Urothelium cell line (cell line): ENCODE measurements around the gene PSAPL1.
A peak's percentile ranks its signal among the peaks of the same experiment; 100 is the strongest.

ENCODE experiments used
- DNase-seq: peaks from one replicate; pipeline ENCODE4 v3.0.0; 2011; ENCODE audit warnings: low spot score, mixed read lengths
- FAIRE-seq: peaks from 2 replicates; lab custom pipeline; 2011; peaks lifted over from hg19 to GRCh38; lab: Jason Lieb, UNC

Gene PSAPL1, protein sequence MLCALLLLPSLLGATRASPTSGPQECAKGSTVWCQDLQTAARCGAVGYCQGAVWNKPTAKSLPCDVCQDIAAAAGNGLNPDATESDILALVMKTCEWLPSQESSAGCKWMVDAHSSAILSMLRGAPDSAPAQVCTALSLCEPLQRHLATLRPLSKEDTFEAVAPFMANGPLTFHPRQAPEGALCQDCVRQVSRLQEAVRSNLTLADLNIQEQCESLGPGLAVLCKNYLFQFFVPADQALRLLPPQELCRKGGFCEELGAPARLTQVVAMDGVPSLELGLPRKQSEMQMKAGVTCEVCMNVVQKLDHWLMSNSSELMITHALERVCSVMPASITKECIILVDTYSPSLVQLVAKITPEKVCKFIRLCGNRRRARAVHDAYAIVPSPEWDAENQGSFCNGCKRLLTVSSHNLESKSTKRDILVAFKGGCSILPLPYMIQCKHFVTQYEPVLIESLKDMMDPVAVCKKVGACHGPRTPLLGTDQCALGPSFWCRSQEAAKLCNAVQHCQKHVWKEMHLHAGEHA

DNA sequence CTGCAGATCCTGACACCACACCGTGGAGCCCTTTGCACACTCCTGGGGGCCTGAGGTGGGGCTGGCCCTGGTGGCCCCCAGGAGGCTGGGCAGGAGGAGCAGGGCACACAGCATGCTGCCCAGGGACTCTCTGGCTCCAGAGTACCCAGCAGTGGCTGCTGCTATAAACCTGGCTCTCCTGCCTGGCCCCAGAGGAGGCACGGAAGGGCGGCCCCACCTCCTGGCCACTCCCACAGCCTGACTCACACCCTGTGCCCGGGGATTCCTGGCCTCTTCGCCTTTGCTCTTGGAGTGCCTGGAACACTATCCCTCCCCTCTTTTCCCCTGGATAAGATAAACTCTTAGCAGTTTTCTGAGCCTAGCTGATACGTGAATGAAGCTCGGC lies at the start of gene PSAPL1:
Gene PSAPL1 (minus strand): TSS at position 165 of the 385 bp plus-strand sequence. CDS start 51 bp downstream, at position 114.
- peak; percentile 88 for DNase-seq
- FAIRE-seq, result no peak

DNA sequence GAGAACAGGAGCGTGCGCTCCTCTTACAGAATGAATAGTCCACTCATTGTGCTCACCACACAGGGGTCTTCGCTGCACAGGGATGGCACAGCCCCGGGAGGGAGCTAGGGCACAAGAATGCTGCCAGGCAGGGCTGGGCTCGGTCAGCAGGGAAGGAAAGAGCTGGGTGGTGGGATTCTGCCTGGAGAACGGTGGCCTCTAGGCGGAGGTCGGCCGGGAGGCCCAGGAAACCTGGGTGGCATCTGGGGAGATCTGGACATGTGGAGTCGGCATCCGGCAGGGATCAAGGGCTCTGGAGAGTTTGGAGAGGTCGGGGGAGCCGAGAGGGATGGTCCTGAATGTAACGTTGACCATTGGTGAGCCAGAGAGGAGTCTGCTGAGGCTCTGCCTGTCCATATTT lies 46.5 kb upstream of the PSAPL1 start:
- FAIRE-seq, result no peak
- DNase-seq, result no peak

DNA sequence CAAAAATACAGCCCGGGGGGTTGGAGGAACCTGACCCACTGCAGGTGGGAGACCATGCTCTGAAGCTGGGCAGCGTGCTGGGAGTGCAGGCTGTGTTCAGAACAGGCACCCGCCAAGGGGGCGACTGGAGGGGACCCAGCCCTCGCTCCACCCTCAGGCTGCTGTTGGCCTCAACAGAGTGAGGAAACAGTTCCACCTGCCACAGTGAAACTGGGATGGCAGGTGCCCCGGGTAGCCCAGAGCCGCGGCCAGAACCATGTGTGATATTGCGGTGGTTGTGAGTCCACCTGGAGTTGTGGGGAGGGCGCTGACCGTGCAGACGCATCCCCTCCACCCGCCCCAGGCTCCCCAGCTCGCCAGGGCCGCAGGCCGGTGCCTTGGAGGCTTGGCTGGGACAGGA lies 45.7 kb upstream of the PSAPL1 start:
- FAIRE-seq (no peak), DNase-seq (no peak)

DNA sequence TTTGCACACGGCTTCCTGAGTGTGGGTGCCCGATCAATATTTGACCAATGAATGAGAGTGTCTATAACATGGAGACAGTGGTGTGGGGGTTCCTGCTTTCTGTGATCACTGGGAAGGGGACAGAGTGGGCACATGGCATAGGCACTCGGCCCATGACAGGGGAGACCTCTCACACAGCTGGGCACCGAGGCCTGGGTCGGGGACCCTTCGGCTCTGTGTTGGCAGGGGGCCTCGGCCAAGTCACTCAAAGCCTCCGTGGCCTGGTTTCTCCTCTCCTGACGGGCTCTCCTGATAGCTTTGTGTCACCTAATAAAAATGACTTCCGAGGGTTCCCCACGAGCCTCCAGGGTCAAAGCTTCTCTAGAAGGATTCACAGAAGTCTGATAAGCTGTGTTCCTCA lies 43.9 kb upstream of the PSAPL1 start:
- FAIRE-seq (no peak), DNase-seq (no peak)

DNA sequence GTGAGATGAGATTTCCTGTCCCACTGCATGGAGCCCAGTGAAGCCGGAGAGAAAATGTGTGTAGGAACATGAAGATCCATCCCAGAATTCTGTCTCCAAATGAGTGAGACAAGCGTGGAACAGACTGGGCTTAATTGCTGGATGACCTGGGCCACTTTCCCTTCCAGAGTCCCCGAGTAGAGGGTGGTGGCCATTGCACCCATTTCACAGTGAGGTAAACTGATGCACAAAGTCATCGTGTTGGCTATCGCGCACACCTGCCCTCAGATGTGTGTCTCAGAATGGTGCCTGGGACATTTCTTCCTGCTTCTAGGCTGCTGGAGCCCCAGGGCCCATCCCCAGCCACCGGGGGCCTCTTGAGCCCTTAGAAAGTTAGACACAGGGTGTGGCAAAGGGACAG lies 43.0 kb upstream of the PSAPL1 start:
- DNase-seq (no peak), FAIRE-seq (no peak)

DNA sequence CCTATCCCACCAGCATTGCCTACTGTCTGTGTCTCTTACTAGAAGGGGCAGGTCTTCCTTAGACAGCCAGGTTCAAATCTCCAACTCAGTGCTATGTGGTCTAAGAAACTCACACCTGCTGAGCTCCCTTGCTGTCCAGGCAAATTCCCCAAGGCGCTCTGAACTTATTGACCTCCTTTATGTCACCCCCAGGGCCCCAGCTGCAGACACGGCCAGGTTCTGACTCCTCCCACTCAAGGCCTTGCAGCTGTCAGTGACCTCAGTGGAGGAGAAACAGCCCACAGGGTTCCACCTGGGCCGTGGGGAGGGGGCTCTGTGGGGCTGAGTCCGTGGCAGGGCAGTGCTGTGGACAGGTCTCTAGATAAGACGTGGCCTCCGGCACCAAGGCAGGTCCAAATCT lies 42.1 kb upstream of the PSAPL1 start:
- FAIRE-seq, result no peak
- DNase-seq, result no peak

DNA sequence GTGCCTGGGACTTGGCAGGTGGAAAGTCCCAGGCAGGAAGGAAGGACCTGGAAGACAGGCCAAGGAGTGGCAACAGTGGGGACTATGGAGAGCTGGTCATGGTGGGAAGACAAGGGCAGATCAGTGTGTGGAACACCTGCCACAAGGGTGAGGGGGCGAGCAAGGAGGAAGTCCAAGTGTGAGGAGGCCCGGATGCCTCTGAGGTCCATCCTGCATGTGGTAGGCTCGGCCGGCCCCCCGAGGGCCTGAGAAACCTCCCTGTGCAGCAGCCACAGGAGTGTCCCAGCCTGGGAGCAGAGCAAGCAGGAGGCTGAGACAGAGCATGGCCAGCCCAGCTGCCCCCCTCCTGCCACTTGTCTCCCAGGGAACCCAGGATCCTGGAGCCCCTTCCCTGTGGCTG lies 40.5 kb upstream of the PSAPL1 start:
- no peak for FAIRE-seq
- DNase-seq, result no peak

DNA sequence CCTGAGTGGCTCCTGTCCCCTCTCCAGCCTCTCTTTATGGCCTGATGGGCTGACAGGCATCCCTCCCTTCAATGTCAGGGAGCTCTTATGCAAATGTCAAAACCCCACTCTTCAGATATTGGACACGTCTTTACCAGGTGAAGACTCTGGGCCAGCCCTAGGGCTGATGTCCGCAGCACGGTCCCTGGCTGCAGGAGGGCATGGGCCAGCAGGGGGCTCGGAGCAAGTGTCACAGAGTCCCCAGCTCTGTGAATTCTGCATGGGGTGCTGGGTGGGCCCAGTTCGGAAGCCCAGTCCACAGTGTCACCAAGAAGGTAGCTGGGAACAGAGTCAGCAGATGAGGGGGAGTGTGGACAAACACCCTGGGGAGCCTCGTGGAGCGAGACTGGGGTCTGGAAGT lies 39.6 kb upstream of the PSAPL1 start:
- no peak for FAIRE-seq
- DNase-seq, result no peak

DNA sequence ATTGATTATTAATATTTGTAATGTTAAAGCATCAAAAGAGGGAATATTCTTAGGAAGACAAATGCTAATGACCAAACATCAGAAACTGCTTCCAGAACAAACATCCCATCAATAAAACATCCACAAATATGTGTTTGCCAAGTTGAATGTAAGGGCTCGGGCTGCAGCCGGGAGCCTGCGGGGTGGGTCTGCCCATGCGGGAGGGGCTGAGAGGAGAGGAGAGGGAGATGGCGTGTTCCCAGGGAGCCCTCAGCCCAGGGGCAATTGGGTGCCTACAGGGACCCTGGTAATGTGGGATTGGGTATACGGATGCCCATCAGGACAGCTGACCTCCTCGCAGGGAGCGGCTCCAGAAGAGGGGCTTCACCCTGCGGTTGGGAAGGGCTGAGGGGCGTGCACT lies 38.4 kb upstream of the PSAPL1 start:
- DNase-seq, result no peak
- FAIRE-seq, result no peak

DNA sequence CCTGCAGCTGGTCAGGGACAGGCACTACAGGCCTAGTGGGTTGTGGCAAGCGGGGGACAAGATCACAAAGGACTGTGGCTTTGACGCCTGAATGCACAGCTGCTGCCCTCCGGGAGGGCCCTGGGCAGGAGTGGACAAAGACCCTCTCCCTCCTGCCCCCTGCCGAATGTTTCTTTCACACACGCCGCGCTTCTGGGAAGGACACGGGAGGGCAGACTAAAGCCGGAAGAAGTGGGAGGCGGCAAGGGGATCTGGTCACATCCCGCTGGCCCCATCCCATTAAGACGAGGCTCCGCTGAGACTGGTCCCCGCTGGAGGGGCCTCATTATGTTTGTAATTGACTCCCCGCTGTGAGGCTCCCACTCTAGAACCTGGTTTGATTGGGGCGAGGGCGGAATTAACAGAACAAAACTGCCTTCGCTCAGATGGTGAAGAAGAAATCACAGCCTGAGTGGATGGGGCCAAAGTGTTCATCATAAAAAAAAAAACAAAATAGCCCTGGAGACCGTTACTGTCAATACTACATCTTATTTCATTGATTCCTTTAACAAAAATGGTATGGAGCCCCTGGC lies 37.8 kb upstream of the PSAPL1 start:
- FAIRE-seq (no peak), DNase-seq (no peak)

DNA sequence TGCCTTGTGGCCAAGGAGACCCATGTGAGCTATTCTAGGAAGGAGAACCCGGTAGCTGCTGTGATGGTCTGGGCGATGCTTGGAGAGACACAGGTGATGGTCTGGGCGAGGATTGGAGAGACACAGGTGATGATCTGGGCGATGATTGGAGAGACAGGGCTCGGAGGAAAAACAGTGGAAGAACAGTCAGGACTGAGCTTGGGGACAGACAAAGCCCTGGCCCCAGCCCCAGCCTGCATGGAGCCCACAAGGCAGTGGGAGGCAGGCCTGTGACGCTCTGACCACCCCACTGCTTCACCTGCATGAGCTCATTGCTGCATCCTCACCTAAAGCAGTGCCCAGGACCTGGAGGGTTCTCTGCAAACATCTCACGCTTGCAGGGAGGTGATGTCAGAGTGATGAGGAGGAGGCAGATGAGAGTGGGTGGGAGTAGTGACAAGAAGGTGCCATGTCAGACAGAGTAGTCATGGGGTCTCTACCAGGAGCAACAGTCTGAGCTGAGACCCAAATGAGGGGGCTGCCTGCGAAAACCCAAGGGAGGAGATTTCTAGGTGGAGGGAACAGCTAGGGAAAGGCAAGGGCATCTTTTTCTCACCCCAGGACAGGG lies 35.9 kb upstream of the PSAPL1 start:
- FAIRE-seq (no peak), DNase-seq (no peak)

DNA sequence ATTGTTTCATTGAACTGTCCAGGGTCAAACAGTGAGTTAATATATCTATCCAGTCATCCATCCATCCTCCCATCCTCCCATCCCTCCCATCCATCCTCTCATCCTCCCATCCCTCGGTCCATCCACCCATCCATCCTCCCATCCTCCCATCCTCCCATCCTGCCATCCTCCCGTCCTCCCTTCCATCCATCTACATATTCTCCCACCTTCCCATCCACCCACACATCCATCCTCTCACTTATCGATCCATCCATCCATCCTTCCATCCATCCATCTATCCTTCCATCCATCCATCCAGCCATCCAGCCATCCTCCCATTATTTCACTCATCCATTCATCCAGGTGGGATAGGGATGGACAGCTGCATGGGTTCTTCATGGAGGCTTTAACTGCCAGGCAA lies 35.4 kb upstream of the PSAPL1 start:
- DNase-seq (no peak), FAIRE-seq (no peak)

DNA sequence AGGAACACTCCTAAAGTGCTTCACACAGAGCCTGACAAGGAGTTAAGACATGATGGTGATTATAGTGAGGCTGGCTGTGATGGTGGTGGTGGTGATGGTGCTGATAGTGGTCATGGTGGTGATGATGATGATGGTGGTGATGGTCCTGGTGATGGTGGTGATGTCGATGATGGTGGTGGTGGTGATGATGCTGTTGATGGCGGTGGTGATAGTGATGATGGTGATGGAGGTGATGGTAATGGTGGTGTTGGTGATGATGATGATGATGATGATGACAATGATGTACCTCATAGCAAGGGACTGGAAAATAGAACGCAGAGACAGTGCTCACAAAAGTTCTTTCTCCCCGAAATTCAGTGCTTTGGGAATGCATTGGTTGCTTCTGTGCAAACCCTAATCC lies 34.3 kb upstream of the PSAPL1 start:
- FAIRE-seq (no peak), DNase-seq (no peak)

DNA sequence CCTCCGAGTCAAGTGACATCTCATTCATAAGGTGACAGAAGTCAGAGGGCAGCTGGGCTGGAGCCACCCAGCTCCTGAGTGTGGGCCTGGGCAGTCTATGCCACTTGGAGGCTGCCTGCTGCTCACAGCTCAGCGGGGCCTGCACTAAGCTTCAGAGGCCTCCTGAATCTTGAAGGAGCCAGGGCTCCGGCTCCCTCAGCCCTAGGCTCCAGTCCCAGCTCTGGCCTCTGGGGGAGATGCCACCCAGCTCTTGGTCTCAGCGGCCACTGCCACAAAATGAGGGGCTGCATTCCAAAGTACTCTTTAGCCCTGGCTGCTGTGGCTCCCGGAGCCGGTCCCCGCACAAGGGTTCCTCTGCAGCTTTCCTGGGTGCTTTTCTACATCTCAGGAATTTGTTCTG lies 32.7 kb upstream of the PSAPL1 start:
- no peak for DNase-seq
- no peak for FAIRE-seq

DNA sequence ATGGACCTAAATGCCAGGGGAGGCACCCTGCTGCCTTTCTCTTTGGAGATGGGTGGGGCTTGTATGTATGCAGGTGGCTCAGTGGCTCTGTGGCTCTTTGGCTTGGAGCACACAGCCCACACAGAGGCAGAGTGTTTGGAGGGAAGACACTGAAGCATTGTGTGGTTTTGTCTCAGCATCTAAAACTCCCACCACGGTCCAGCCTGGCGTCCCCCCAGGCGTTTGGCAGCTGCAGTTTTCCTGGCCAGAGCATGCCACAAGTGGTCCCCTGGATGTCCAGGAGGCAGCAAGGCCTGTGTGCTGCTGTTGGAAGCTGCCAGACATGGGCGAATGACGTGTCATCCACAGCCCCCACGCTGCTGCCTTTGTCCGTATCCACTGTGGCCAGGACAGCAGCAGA lies 32.2 kb upstream of the PSAPL1 start:
- FAIRE-seq (no peak), DNase-seq (no peak)

DNA sequence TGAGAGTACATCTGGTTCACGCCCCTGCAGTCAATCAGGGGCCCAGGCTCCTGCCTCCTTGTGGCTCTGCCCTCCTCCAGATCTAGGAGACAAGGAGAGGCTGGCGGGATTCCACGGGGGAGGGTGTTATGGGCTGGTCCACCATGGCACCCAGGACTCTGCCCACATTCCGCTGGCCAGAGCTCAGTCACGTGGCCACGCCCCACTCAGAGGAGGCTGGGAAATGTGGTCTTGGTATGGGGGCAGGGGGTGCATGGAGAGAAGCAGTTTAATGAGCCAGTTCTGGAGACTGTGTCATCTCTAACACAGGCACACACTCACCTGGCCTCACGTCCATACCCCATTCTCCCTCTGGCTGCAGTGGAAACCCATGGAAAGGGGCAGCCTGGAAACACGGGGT lies 31.5 kb upstream of the PSAPL1 start:
- FAIRE-seq (no peak), DNase-seq (no peak)

DNA sequence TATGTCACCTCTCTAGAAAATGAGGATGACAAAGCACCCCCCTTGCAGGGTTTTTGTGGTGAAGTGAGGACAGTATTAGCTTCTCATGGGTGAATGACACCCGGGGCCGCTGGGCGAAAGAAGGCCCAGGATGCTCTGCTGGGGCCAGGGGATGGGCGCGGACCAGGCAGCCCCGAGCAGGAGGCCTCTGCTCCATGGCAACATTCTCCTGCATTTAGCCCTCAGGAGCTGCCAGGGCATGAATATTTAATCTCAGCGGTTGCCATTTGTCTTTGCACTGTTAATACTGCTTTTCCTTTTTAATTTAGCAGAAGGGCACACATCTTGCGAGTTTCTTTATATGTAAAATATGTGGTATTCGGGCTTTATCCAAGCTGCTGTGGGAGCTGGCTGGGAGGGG lies 30.3 kb upstream of the PSAPL1 start:
- FAIRE-seq (no peak), DNase-seq (no peak)

DNA sequence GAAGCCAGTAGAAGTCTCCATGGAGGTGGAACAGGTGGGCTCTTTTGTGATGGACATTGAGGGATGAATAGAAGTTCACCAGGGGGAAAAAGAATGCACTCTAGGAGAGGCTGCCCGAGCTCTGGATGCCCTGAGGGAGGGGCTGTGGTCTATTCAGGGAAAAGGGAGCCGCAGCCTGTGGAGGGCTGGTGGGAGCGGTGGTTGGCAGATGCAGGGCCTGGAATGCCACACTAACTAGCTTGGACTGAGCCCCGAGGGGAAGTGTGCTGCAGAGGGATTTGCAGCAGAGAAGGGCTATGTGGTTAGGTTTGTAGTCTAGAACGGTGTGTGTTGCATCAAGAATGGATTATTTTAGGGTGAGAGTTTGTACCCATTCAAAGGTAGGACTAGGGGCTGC lies 29.5 kb upstream of the PSAPL1 start:
- DNase-seq, result no peak
- no peak for FAIRE-seq

DNA sequence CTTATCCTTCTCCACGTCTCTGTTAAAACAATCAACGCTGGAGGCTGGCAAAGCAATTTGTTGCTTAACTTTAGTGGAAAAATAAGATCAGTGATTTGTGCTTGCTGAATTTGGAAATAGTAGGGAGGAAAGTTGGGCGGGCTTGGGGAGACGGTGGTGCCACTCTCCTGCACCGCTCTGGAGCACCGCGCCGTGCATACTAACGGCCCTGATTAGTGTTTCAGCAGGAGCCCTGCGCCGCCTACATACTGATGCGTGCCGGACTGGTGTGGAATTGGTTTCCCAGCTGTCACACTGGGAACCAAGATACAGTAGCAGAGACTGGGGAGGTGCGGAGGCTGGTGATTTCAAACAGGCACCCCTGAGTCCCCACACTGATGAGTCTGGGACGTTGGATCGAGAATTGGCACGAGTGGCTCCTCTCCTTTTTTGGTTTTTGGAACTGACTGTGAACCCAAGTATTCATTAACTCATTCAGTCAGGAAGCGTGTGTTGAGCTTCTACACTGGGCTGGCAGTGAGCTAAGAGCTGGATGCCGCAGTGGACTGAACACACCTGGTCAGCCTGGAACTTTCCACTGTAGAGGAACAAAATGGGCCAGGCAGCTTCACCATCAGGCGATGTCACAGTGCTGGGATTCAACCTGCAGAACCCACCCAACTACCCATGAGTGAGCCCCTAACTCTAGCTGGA lies 29.0 kb upstream of the PSAPL1 start:
- DNase-seq (no peak), FAIRE-seq (no peak)

DNA sequence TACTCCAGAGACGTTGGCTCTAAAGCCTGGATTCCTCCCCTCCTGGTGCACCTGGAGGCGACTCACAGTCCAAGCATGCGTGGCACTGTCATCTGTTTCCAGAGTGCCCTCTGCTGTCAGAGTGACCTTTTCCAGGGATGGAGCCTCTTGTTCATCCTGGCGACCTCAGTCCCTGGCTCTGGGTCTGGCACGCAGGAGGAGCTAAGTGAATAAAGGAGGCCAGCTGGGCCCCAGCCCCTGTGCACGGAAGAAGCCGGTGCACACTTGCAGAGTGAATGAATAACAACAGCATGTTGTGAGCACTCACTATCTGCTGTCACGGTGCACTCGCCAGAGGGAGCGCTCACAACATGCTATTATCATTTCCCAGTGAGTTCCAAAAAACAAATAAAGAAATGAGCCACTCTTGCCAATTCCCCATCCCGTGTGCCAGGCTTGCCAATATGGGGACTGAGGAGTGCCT lies 27.8 kb upstream of the PSAPL1 start:
- DNase-seq, result peak; percentile 85
- FAIRE-seq, result no peak

DNA sequence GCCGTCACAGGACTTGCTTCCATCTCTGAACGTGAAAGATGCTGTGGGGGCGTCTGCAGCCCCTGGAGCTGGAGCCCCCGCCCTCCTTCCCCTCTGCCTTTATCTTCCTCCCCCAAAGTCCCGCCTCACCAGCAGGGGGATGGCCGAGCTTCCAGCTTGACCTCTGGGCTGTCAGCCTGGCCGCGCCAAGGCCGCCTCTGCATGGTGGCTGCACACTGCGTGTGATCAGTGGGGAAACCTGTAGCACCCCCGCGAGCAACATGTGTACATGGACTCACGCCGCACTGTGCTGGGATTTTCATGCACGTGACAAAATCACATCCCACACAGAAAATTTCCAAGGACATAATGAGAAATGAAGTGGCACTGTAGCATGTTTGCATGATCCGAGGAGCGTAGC lies 26.5 kb upstream of the PSAPL1 start:
- no peak for DNase-seq
- no peak for FAIRE-seq
